Measurements from ENCODE around the gene STT3B. TPM values are rescaled to one million over a fixed set of nuclear protein-coding genes. Genes with fewer than 3 reads are reported as not detected.
A peak's percentile ranks its signal among the peaks of the same experiment; 100 is the strongest.
"Not testable (repeated sequence)": the region's sequence is repeated elsewhere in the genome, so short reads cannot be mapped to it uniquely, and the experiment has no call there.

Gene STT3B
- total RNA-seq, 2 experiments from 2014 or later: 93.5 to 122 TPM

DNA sequence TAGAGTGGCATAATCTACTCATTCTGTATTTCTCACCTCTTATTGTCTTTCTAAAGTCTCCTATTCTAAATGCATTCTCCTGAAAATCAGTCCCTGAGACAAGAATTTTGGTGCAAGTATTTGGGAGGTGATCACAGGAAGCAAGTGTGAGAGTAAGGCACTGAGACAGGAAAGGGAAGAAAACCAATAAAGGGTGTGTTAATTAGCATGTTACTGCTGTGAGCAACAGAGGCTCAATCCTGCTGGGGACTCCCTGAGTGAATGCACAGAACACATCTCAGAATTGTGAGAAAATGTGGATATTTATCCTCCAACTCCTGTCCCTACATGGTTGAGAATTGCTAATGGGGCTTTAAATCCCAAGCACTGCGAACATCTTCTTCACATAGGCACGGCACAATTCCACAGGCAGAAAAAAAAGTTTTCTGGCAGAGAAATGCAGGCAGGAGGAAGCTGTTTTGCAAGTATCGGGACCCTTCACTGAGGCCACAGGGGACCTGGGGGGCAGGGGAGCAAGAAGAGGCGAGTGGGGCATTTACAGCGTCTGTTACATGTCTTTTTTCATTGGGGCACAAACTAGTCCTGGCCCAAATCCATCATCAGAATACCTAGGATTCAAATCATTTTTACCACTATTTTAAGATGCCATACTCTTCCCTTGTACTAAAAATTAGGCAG, 27.2 kb upstream of the STT3B start:
- Histone ChIP-seq H2AFZ (ENCODE audit: low read length) (peak overlapping the region; percentile 65), H3K9me3 (ENCODE audit: low read length) (no peaks in the 10 kb centered on the region), H3K36me3 (ENCODE audit: insufficient read depth, low read length) (no peaks in the 10 kb centered on the region), H3K4me2 (ENCODE audit: low read length) (peak overlapping the region; percentile 31; the same call in 1 of the 2 replicates), H3K4me3 (ENCODE audit: low read depth, low read length, poor library complexity, severe bottlenecking) (peak overlapping the region; percentile 19), H4K20me1 (ENCODE audit: insufficient read depth, low read length) (no peaks in the 10 kb centered on the region), H3K79me2 (ENCODE audit: insufficient read depth, low read depth, low read length) (no peaks in the 10 kb centered on the region), H3K9me2 (ENCODE audit: insufficient read depth, low read length) (no peaks in the 10 kb centered on the region), H3K27ac (ENCODE audit: low read depth, low read length, poor library complexity, severe bottlenecking) (no peak overlapping the region), H3K4me1 (ENCODE audit: insufficient read depth, low read length, poor library complexity, severe bottlenecking) (peaks cover 12% of the 10 kb centered on the region)
- ChIA-PET CTCF (ENCODE audit: unreplicated experiment) (no interaction called here), POLR2A (interaction anchor here (0.6 to 0.7 kb wide), 2 partner anchors 340 to 1157 kb away, joined by 3 to 8 read pairs; no protein-coding TSS in a partner anchor)
- no TSS peak for BruUV-seq (replicated peaks)
- TF ChIP-seq, protein P1, sequence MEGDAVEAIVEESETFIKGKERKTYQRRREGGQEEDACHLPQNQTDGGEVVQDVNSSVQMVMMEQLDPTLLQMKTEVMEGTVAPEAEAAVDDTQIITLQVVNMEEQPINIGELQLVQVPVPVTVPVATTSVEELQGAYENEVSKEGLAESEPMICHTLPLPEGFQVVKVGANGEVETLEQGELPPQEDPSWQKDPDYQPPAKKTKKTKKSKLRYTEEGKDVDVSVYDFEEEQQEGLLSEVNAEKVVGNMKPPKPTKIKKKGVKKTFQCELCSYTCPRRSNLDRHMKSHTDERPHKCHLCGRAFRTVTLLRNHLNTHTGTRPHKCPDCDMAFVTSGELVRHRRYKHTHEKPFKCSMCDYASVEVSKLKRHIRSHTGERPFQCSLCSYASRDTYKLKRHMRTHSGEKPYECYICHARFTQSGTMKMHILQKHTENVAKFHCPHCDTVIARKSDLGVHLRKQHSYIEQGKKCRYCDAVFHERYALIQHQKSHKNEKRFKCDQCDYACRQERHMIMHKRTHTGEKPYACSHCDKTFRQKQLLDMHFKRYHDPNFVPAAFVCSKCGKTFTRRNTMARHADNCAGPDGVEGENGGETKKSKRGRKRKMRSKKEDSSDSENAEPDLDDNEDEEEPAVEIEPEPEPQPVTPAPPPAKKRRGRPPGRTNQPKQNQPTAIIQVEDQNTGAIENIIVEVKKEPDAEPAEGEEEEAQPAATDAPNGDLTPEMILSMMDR (conservative IDR thresholded peaks at IDR 0.05; ENCODE audit: low read length): no peak
- no peak for TF ChIP-seq EZH2phosphoT487 (IDR thresholded peaks at IDR 0.05; ENCODE audit: borderline replicate concordance, low read depth, low read length)
- intact Hi-C loops (cut with micrococcal nuclease; ENCODE audit: unreplicated experiment): no loop called here
- peak; percentile 13 for DNase-seq (ENCODE audit: low spot score)

DNA sequence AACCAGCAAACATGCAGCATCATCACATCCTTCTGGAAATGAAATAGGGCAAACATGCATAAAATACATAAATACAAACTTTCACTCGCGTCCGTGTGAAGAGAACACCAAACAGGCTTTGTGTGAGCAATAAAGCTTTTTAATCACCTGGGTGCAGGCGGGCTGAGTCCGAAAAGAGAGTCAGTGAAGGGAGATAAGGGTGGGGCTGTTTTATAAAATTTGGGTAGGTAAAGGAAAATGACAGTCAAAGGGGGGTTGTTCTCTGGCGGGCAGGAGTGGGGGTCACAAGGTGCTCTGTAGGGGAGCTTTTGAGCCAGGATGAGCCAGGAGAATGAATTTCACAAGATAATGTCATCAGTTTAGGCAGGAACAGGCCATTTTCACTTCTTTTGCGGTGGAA, 26.2 kb upstream of the STT3B start:
- H3K36me3 ChIP-seq (ENCODE audit: insufficient read depth, low read length); H3K9me3 ChIP-seq (ENCODE audit: low read length); BruUV-seq (replicated peaks); POLR2A ChIA-PET; DNase-seq (ENCODE audit: low spot score); H3K4me3 ChIP-seq (ENCODE audit: low read depth, low read length, poor library complexity, severe bottlenecking); H2AFZ ChIP-seq (ENCODE audit: low read length); CTCF ChIA-PET (ENCODE audit: unreplicated experiment); H3K27ac ChIP-seq (ENCODE audit: low read depth, low read length, poor library complexity, severe bottlenecking); H4K20me1 ChIP-seq (ENCODE audit: insufficient read depth, low read length); H3K4me2 ChIP-seq (ENCODE audit: low read length); intact Hi-C loops (cut with micrococcal nuclease; ENCODE audit: unreplicated experiment); H3K79me2 ChIP-seq (ENCODE audit: insufficient read depth, low read depth, low read length); H3K9me2 ChIP-seq (ENCODE audit: insufficient read depth, low read length): not testable (repeated sequence)
- peaks cover 12% of the 10 kb centered on the region for H3K4me1 ChIP-seq (ENCODE audit: insufficient read depth, low read length, poor library complexity, severe bottlenecking)

DNA sequence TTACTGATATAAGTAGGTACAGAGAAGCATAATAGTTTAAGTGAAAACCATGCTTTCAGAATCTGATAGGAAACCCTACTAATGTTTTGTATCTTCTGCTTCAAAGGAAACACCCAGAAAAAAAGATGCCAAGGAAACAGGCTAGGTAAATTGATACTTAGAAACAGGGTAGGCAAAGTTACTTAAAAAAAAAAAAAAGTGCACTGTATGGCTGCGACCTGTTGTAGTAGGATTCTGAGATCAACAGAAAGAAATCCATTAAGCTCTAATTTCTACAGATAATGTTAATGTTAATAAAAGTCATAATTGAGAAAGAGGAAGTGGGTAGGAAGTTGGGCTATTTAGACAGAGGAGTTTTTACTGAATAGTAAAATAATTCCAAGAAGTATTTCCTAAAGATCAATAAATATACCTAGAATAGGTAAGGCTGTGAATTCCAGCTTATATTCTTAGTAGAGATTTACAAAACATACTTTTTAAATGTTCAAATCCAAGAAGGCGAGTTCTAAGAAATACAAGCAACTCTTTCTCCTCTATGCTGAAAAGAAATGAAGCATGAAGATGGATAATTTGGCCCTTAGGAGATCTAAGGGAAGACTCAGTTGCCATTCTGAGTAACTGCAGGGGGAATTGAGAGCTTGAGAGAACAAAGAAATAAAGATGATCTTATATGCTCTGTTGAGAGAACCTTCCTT, 24.1 kb upstream of the STT3B start:
- no peaks in the 10 kb centered on the region for H3K9me3 ChIP-seq (ENCODE audit: low read length)
- H2AFZ ChIP-seq (ENCODE audit: low read length): no peak overlapping the region
- no peak overlapping the region for H3K4me3 ChIP-seq (ENCODE audit: low read depth, low read length, poor library complexity, severe bottlenecking)
- no peaks in the 10 kb centered on the region for H3K9me2 ChIP-seq (ENCODE audit: insufficient read depth, low read length)
- H3K79me2 ChIP-seq (ENCODE audit: insufficient read depth, low read depth, low read length): no peaks in the 10 kb centered on the region
- peaks cover 12% of the 10 kb centered on the region for H3K4me1 ChIP-seq (ENCODE audit: insufficient read depth, low read length, poor library complexity, severe bottlenecking)
- no peak overlapping the region for H3K27ac ChIP-seq (ENCODE audit: low read depth, low read length, poor library complexity, severe bottlenecking)
- TF ChIP-seq EZH2phosphoT487 (IDR thresholded peaks at IDR 0.05; ENCODE audit: borderline replicate concordance, low read depth, low read length): no peak
- TF ChIP-seq, protein P1 (conservative IDR thresholded peaks at IDR 0.05; ENCODE audit: low read length): no peak
- ChIA-PET POLR2A (interaction anchor here (0.6 to 0.8 kb wide), 3 partner anchors 12 to 414 kb away, joined by 3 to 5 read pairs (median 3); no protein-coding TSS in a partner anchor), CTCF (ENCODE audit: unreplicated experiment) (no interaction called here)
- no TSS peak for BruUV-seq (replicated peaks)
- intact Hi-C loops (cut with micrococcal nuclease; ENCODE audit: unreplicated experiment): no loop called here
- no peaks in the 10 kb centered on the region for H4K20me1 ChIP-seq (ENCODE audit: insufficient read depth, low read length)
- H3K4me2 ChIP-seq (ENCODE audit: low read length): no peak overlapping the region
- no peak for DNase-seq (ENCODE audit: low spot score)
- H3K36me3 ChIP-seq (ENCODE audit: insufficient read depth, low read length): no peaks in the 10 kb centered on the region
